Panc1 (cell line): ENCODE results near the gene CSNK1E.

Experiments used
- POLR2AphosphoS5 ChIP-seq: IDR thresholded peaks from 2 replicates; pipeline ENCODE4 v1.6.1; 2012; ENCODE audit warnings: mild to moderate bottlenecking, low read depth, low read length, moderate library complexity
- TCF7L2 ChIP-seq: IDR thresholded peaks from 2 replicates; pipeline ENCODE4 v1.6.1; 2011; ENCODE audit warnings: mild to moderate bottlenecking, low read depth, low read length, inconsistent platforms
- TF ChIP-seq, protein P1 (sequence below): fragments of 450-650 bp; IDR thresholded peaks from 2 replicates; pipeline ENCODE4 v1.5.1; 2017; ENCODE audit warnings: mild to moderate bottlenecking
- TF ChIP-seq, protein P2 (sequence below), 2 experiments: IDR thresholded peaks; 2 replicates each; pipeline ENCODE4 v1.6.1; 2011 to 2012; ENCODE audit warnings: low read depth in 2 of 2, control low read depth in 1 of 2, low read length in 1 of 2, mild to moderate bottlenecking in 1 of 2, moderate library complexity in 1 of 2; ENCODE audit not compliant: insufficient read depth in 1 of 2

DNA sequence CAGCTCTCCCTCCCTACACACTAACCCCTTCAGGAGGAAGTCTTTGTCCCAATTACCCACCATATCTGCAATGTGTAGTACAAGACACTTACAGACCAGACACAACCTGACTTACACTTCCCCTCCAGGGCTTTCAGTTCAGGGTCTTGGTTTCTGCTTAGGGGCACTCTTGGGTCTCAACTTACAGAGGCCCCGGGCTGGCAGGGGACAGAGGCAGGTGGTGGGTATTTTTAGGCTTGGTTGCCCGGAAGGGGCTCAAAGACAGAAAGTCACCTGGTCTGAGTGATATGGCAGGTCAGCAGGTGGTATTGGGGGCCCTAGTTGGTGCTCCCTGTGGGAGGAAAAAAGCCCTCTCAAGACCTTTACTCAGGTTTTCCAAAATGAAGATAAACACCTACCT lies 41.1 kb downstream of the CSNK1E start:
- TF ChIP-seq, protein P1, sequence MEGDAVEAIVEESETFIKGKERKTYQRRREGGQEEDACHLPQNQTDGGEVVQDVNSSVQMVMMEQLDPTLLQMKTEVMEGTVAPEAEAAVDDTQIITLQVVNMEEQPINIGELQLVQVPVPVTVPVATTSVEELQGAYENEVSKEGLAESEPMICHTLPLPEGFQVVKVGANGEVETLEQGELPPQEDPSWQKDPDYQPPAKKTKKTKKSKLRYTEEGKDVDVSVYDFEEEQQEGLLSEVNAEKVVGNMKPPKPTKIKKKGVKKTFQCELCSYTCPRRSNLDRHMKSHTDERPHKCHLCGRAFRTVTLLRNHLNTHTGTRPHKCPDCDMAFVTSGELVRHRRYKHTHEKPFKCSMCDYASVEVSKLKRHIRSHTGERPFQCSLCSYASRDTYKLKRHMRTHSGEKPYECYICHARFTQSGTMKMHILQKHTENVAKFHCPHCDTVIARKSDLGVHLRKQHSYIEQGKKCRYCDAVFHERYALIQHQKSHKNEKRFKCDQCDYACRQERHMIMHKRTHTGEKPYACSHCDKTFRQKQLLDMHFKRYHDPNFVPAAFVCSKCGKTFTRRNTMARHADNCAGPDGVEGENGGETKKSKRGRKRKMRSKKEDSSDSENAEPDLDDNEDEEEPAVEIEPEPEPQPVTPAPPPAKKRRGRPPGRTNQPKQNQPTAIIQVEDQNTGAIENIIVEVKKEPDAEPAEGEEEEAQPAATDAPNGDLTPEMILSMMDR: no peak
- TF ChIP-seq POLR2AphosphoS5: no peak
- TF ChIP-seq TCF7L2: no peak
- TF ChIP-seq, protein P2, sequence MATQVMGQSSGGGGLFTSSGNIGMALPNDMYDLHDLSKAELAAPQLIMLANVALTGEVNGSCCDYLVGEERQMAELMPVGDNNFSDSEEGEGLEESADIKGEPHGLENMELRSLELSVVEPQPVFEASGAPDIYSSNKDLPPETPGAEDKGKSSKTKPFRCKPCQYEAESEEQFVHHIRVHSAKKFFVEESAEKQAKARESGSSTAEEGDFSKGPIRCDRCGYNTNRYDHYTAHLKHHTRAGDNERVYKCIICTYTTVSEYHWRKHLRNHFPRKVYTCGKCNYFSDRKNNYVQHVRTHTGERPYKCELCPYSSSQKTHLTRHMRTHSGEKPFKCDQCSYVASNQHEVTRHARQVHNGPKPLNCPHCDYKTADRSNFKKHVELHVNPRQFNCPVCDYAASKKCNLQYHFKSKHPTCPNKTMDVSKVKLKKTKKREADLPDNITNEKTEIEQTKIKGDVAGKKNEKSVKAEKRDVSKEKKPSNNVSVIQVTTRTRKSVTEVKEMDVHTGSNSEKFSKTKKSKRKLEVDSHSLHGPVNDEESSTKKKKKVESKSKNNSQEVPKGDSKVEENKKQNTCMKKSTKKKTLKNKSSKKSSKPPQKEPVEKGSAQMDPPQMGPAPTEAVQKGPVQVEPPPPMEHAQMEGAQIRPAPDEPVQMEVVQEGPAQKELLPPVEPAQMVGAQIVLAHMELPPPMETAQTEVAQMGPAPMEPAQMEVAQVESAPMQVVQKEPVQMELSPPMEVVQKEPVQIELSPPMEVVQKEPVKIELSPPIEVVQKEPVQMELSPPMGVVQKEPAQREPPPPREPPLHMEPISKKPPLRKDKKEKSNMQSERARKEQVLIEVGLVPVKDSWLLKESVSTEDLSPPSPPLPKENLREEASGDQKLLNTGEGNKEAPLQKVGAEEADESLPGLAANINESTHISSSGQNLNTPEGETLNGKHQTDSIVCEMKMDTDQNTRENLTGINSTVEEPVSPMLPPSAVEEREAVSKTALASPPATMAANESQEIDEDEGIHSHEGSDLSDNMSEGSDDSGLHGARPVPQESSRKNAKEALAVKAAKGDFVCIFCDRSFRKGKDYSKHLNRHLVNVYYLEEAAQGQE (IDR thresholded peaks at IDR 0.05; ENCODE audit: insufficient read depth in 1 of 2, low read depth in 2 of 2, low read length in 1 of 2): no peak
